HepG2 (cell line): ENCODE results near the gene KNCN. TPM values are rescaled to one million over a fixed set of nuclear protein-coding genes. Genes with fewer than 3 reads are reported as not detected.

Experiments used
- ATAC-seq: fragments of 200-7000 bp; cut with Tn5 transposase; 3 replicates; pipeline ENCODE4 v1.9.1; 2020; ENCODE audit warnings: mild to moderate bottlenecking, moderate library complexity
- BruUV-seq: library from RNA; stranded (reverse); fragments of 400-500 nt; replicated peaks from 2 replicates; lab custom pipeline; 2021; lab: Mats Ljungman, UMichigan
- CTCF ChIA-PET: fragments of 300-600 bp; formaldehyde crosslinking; extraction: SDS; loops from one replicate; lab custom pipeline; 2021; ENCODE audit warnings: low total read pairs, inconsistent platforms, low intra/inter-chr PET ratio; lab: Yijun Ruan, JAX
- POLR2A ChIA-PET: fragments of 350-600 bp; sonication (Branson Sonifier 250); formaldehyde crosslinking; loops from one replicate; lab custom pipeline; 2020; ENCODE audit warnings: antibody characterized with exemption, inconsistent platforms; lab: Yijun Ruan, JAX
- DNase-seq: peaks from one replicate; pipeline ENCODE4 v3.0.0-alpha.2; 2015; ENCODE audit warnings: low spot score
- FAIRE-seq: peaks from 3 replicates; lab custom pipeline; 2011; peaks lifted over from hg19 to GRCh38; lab: Jason Lieb, UNC
- H2AFZ ChIP-seq: one replicate; pipeline ENCODE4 v1.6.1; 2011; ENCODE audit warnings: low read length, inconsistent platforms
- H3K27ac ChIP-seq: fragments of 300-600 bp; 3 replicates; pipeline ENCODE4 v1.8.0; 2011; ENCODE audit warnings: mixed run types, mild to moderate bottlenecking, mixed read lengths, low read length, inconsistent platforms; ENCODE audit not compliant: insufficient read depth; ENCODE audit errors: extremely low read length
- H3K27me3 ChIP-seq, 2 experiments: fragments of 200-600 bp in 1 of 2; 2 replicates in 1 of 2; 3 replicates in 1 of 2; pipeline versions ENCODE4 v1.6.0 to v1.8.0; 2011; ENCODE audit warnings: low read length in 2 of 2, mild to moderate bottlenecking in 2 of 2, moderate library complexity in 2 of 2, inconsistent platforms in 1 of 2; ENCODE audit not compliant: insufficient read depth in 2 of 2, control insufficient read depth in 1 of 2
- H3K36me3 ChIP-seq, 2 experiments: fragments of 200-600 bp in 1 of 2; replicated peaks in 1 of 2; 2 replicates in 1 of 2; 3 replicates in 1 of 2; pipeline versions ENCODE4 v1.5.1 to v1.8.0; 2011; ENCODE audit warnings: low read length in 2 of 2, inconsistent platforms in 1 of 2; ENCODE audit not compliant: insufficient read depth in 2 of 2, control insufficient read depth in 1 of 2
- H3K4me1 ChIP-seq: 2 replicates; pipeline ENCODE4 v1.5.1; 2012; ENCODE audit warnings: low read length, inconsistent platforms; ENCODE audit not compliant: insufficient read depth
- H3K4me2 ChIP-seq: 2 replicates; pipeline ENCODE4 v1.6.0; 2011; ENCODE audit warnings: low read depth, low read length, inconsistent platforms
- H3K4me3 ChIP-seq, 3 experiments: fragments of 200-600 bp in 1 of 3; sonication (generic), shearing (Covaris generic) in 1 of 3; replicated peaks in 1 of 3; 2 replicates each; pipeline ENCODE4 v1.5.1; 2011 to 2016; ENCODE audit warnings: low read length in 3 of 3, inconsistent platforms in 2 of 3, low read depth in 2 of 3, mild to moderate bottlenecking in 2 of 3, control low read depth in 1 of 3, mixed read lengths in 1 of 3; ENCODE audit not compliant: insufficient read depth in 1 of 3
- H3K79me2 ChIP-seq: one replicate; pipeline ENCODE4 v1.6.1; 2011; ENCODE audit warnings: low read length, inconsistent platforms; ENCODE audit not compliant: insufficient read depth
- H3K9ac ChIP-seq: 2 replicates; pipeline ENCODE4 v1.6.0; 2011; ENCODE audit warnings: mild to moderate bottlenecking, low read depth, low read length, inconsistent platforms; ENCODE audit not compliant: insufficient read depth
- H3K9me3 ChIP-seq: 2 replicates; pipeline ENCODE4 v1.5.1; 2012; ENCODE audit warnings: mild to moderate bottlenecking, low read length
- H4K20me1 ChIP-seq: 2 replicates; pipeline ENCODE4 v1.6.0; 2011; ENCODE audit warnings: inconsistent platforms, mild to moderate bottlenecking, low read length, moderate library complexity; ENCODE audit not compliant: insufficient read depth
- DNMT3B ChIP-seq: conservative IDR thresholded peaks from 2 replicates; pipeline ENCODE4 v1.6.1; 2016; ENCODE audit warnings: missing biosample characterization, control low read depth
- GTF2F1 ChIP-seq: fragments of 150-350 bp; IDR thresholded peaks from 2 replicates; pipeline ENCODE4 v1.6.1; 2014; ENCODE audit warnings: low read length
- LRRFIP1 ChIP-seq: sonication (generic); formaldehyde crosslinking; conservative IDR thresholded peaks from 2 replicates; pipeline ENCODE4 v1.4.0; 2020; ENCODE audit warnings: missing genetic modification reagents
- NFE2L2 ChIP-seq: fragments of 150-350 bp; IDR thresholded peaks from 2 replicates; pipeline ENCODE4 v1.6.1; 2014; ENCODE audit warnings: low read length
- SAFB2 ChIP-seq: sonication (generic); formaldehyde crosslinking; IDR thresholded peaks from 2 replicates; pipeline ENCODE4 v1.5.1; 2020; ENCODE audit warnings: missing genetic modification reagents, low read depth, mild to moderate bottlenecking, borderline replicate concordance
- ZNF468 ChIP-seq: sonication (generic); formaldehyde crosslinking; IDR thresholded peaks from 2 replicates; pipeline ENCODE4 v1.8.0; 2022; ENCODE audit warnings: mild to moderate bottlenecking, moderate library complexity, missing genetic modification reagents
- ZNF569 ChIP-seq: sonication (generic); formaldehyde crosslinking; IDR thresholded peaks from 2 replicates; pipeline ENCODE4 v1.5.0; 2020; ENCODE audit warnings: mild to moderate bottlenecking, missing genetic modification reagents, moderate library complexity, borderline replicate concordance
- ZNF609 ChIP-seq: sonication (generic); formaldehyde crosslinking; IDR thresholded peaks from 2 replicates; pipeline ENCODE4 v1.4.0; 2020; ENCODE audit warnings: mild to moderate bottlenecking, missing genetic modification reagents, borderline replicate concordance
- WGBS: methylation state at CpG from one replicate; pipeline ENCODE4 v1.1.6; 2017; ENCODE audit warnings: low lambda C conversion rate; 5-methylcytosine and 5-hydroxymethylcytosine counted together
- in situ Hi-C: cut with HindIII; loops from 2 replicates; pipeline ENCODE4 v1.10.0; 2017; ENCODE audit warnings: low pct_unique_long_range_greater_than_20kb; ENCODE audit not compliant: extremely low pct_ligation_motif_present
- intact Hi-C: fragments of 100-400 bp; cut with micrococcal nuclease; formaldehyde crosslinking; loops from one replicate; pipeline ENCODE4 v1.10.0; 2022; ENCODE audit not compliant: unreplicated experiment
- polyA plus RNA-seq, 8 experiments: library from polyadenylated mRNA; depleted of rRNA in 3 of 8; stranded (reverse) in 7 of 8; unstranded in 1 of 8; fragments of >200 nt; fragmentation: Illumina TruSeq in 4 of 8; extraction: Trizol in 4 of 8; gene quantifications; 2 replicates each; pipeline versions ENCODE4 v1.2.1 to v1.2.3, GENCODE V29; 2011 to 2016; ENCODE audit warnings: low read depth in 4 of 8, missing spikeins in 1 of 8, mixed read lengths in 1 of 8; ENCODE audit not compliant: insufficient read depth in 1 of 8
- total RNA-seq, 5 experiments: library from RNA; depleted of rRNA; stranded (reverse); fragments of >200 nt; fragmentation: Illumina TruSeq; extraction: Trizol; gene quantifications; 2 replicates each; pipeline ENCODE4 v1.2.3, GENCODE V29; 2016; ENCODE audit warnings: low read depth in 1 of 5

Gene KNCN
- total and polyA plus RNA-seq, 2 of the 13 experiments (the other 11 are each of a cell fraction or from before 2014, with no cell fraction given), result not detected

- Histone ChIP-seq H3K9ac (no peak overlapping the region), H3K27me3 (peaks cover 2 to 43% of the 10 kb centered on the region in 2 experiments), H3K4me3 (no peak overlapping the region), H3K4me2 (no peak overlapping the region), H3K79me2 (no peaks in the 10 kb centered on the region), H2AFZ (no peak overlapping the region), H4K20me1 (peaks cover 1% of the 10 kb centered on the region; the same call in 1 of the 2 replicates)
- no peak for FAIRE-seq
- BruUV-seq, result no TSS peak
- intact Hi-C loops, result no loop called here
- no peak for DNase-seq
- WGBS, result 19% methylated on average over 7 of the region's 9 CpGs
- TF ChIP-seq SAFB2 (CRISPR knock-in tag) (no peak), ZNF609 (CRISPR knock-in tag) (no peak), ZNF468 (no peak), GTF2F1 (no peak), DNMT3B (CRISPR knock-in tag) (no peak), ZNF569 (no peak), NFE2L2 (no peak), LRRFIP1 (CRISPR knock-in tag) (no peak)
- TF ChIP-seq, all 625 proteins: peak for 0
- no peak overlapping the region for H3K27ac ChIP-seq
- in situ Hi-C loops, result no loop called here
- ChIA-PET POLR2A (no interaction called here), CTCF (no interaction called here)
- H3K36me3 ChIP-seq, result no peaks in the 10 kb centered on the region
- ATAC-seq, result no peak
- no peaks in the 10 kb centered on the region for H3K9me3 ChIP-seq
- no peaks in the 10 kb centered on the region for H3K4me1 ChIP-seq
Measured at GRCh38 chr1:46539972-46540371, 11.5 kb downstream of the KNCN start.
